DND-41 (cell line): Measurements from ENCODE around the gene CPSF4.

Experiments used
- CTCF ChIP-seq: IDR thresholded peaks from 2 replicates; pipeline ENCODE4 v1.5.1; 2012; ENCODE audit warnings: borderline replicate concordance, low read length, moderate library complexity, mild to moderate bottlenecking; ENCODE audit not compliant: poor library complexity, severe bottlenecking; ENCODE audit errors: extremely low read depth
- EZH2 ChIP-seq: IDR thresholded peaks from 3 replicates; pipeline ENCODE4 v1.6.1; 2012; ENCODE audit warnings: borderline replicate concordance, low read depth, mild to moderate bottlenecking, moderate library complexity, low read length, inconsistent platforms; ENCODE audit not compliant: severe bottlenecking

DNA sequence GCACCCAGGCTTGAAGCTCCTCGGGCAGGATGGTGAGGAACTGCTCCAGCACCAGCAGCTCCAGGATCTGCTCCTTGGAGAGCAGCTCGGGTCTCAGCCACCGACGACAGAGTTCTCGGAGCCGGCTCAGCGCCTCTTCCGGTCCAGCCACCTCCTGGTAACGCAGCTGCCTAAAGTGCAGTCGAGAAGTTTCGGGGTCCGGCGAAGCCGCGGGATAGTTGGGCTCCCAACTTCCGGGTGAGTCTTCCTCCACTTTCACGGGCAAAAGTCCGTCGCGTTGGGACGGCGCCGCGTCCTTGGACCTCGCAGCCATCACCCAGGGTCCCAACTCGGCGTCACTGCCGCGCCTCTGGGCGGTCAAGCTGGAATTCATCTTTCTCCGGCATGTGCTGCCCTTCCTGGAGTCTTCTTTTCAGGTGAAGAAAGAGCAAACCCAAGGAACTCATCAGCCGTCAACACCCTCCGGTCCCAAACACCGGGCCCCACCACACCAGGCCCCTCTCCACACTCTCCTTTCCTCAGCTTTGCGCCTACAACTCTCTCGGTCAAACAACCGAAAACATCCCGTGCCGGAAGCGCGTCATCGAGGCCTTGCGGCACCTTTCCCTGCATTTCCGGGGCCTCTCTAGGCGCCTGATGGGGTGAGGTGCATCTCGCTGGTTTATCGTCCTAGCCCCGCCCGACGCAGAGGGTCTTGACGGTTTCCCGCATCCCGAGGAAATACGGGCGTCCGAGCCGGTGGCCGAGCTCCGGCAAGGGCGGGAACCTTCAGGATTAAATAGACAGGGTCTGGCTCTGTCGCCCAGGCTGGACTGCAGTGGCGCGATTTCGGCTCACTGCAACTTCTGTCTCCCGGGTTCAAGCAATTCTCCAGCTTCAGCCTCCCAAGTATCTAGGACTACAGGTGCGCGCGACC lies 61.2 kb downstream of the CPSF4 start, which contains the start of gene ZNF394:
- peak; percentile 14 for TF ChIP-seq CTCF
- no peak for TF ChIP-seq EZH2
